ENCODE results near the gene CCDC81.

The CCDC81 gene

DNA sequence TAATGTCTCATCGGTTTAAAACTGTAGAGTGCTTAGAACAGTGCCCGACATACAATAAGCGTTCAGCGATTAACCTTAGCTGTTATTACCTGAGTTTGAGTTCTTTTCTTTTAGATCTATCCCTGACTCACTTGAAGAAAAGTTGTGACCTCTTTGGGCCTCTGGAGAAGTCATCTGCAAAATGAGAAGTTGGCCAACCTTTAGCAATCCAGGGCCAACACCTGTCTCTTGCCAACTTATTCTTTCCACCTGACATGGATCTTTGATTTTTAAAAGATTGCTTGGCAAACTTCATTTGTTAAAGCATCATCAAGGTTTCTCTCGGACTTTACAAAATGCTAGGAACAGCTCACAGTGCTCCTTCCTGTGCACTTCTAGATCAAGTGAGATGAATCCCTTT, 89.3 kb downstream of the CCDC81 start:
- TF ChIP-seq POLR2AphosphoS5 (IDR thresholded peaks at IDR 0.05; ENCODE audit: low read depth, low read length), result no peak
- no peak for TF ChIP-seq TAF1 (IDR thresholded peaks at IDR 0.05; ENCODE audit: borderline replicate concordance, insufficient read depth, low read length)
- TF ChIP-seq FOXP2 (optimal IDR thresholded peaks at IDR 0.05; ENCODE audit: borderline replicate concordance, extremely low read depth, extremely low read length, insufficient read depth), result no peak
- no peak for TF ChIP-seq SIN3A (IDR thresholded peaks at IDR 0.05; ENCODE audit: borderline replicate concordance, insufficient read depth, low read length)
- TF ChIP-seq, protein P1, sequence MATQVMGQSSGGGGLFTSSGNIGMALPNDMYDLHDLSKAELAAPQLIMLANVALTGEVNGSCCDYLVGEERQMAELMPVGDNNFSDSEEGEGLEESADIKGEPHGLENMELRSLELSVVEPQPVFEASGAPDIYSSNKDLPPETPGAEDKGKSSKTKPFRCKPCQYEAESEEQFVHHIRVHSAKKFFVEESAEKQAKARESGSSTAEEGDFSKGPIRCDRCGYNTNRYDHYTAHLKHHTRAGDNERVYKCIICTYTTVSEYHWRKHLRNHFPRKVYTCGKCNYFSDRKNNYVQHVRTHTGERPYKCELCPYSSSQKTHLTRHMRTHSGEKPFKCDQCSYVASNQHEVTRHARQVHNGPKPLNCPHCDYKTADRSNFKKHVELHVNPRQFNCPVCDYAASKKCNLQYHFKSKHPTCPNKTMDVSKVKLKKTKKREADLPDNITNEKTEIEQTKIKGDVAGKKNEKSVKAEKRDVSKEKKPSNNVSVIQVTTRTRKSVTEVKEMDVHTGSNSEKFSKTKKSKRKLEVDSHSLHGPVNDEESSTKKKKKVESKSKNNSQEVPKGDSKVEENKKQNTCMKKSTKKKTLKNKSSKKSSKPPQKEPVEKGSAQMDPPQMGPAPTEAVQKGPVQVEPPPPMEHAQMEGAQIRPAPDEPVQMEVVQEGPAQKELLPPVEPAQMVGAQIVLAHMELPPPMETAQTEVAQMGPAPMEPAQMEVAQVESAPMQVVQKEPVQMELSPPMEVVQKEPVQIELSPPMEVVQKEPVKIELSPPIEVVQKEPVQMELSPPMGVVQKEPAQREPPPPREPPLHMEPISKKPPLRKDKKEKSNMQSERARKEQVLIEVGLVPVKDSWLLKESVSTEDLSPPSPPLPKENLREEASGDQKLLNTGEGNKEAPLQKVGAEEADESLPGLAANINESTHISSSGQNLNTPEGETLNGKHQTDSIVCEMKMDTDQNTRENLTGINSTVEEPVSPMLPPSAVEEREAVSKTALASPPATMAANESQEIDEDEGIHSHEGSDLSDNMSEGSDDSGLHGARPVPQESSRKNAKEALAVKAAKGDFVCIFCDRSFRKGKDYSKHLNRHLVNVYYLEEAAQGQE (IDR thresholded peaks at IDR 0.05; ENCODE audit: insufficient read depth in 1 of 2, low read depth in 2 of 2, low read length in 2 of 2), result no peak

DNA sequence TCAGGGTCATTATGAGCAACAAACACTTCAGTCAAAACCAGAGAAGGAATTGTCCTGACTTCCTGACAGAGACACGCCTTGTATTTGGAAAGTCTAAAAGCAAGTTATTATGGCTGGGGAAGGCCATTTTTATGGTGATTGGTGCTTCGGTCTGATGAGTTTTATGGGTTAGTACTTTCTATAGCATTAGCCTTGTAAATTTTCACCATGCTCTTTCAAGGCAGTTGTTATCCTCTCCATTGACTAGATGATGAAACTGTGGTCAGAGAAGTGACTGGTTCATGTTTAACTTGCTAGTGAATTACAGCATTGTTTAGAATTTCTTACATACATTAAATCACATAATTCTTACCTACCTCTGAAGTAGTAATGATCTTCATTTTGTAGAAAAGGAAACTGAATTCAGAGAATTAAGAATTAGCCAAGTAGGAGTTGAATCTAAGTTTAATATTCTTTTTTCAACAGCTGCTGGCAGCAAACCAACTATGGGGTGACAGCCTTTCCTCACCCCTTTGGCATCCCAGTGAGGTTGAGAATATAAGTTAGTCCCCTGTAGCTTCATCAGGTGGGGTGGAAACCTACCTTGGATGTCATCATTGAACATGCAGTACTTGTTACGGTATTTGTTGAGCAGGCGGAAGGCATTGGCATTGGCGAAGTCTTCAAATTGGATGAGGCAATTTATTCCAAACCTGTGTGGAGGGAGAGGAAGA, 90.0 kb downstream of the CCDC81 start:
- no peak for TF ChIP-seq SIN3A (IDR thresholded peaks at IDR 0.05; ENCODE audit: borderline replicate concordance, insufficient read depth, low read length)
- TF ChIP-seq, protein P1 (IDR thresholded peaks at IDR 0.05; ENCODE audit: insufficient read depth in 1 of 2, low read depth in 2 of 2, low read length in 2 of 2), result no peak
- no peak for TF ChIP-seq FOXP2 (optimal IDR thresholded peaks at IDR 0.05; ENCODE audit: borderline replicate concordance, extremely low read depth, extremely low read length, insufficient read depth)
- no peak for TF ChIP-seq POLR2AphosphoS5 (IDR thresholded peaks at IDR 0.05; ENCODE audit: low read depth, low read length)
- no peak for TF ChIP-seq TAF1 (IDR thresholded peaks at IDR 0.05; ENCODE audit: borderline replicate concordance, insufficient read depth, low read length)

DNA sequence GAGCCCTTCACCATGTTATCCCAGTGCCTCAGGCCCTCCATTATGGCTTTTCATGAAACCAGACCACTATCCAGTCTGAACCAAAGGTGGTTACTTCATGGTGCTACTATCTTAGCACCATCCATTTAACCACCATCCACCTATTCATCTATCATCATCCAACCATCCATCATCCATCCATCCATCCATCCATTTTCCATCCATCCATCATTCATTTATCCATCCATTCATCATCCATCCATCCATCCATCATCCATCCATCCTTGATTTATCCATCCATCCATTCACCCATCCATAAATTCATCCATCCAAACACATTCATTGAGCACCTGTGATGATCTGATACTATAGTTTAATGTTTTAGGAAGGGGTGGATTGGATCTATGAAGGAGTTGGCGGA, 93.5 kb downstream of the CCDC81 start:
- TF ChIP-seq POLR2AphosphoS5 (IDR thresholded peaks at IDR 0.05; ENCODE audit: low read depth, low read length) (no peak), FOXP2 (optimal IDR thresholded peaks at IDR 0.05; ENCODE audit: borderline replicate concordance, extremely low read depth, extremely low read length, insufficient read depth) (no peak), SIN3A (IDR thresholded peaks at IDR 0.05; ENCODE audit: borderline replicate concordance, insufficient read depth, low read length) (no peak), TAF1 (IDR thresholded peaks at IDR 0.05; ENCODE audit: borderline replicate concordance, insufficient read depth, low read length) (no peak)
- TF ChIP-seq, protein P1 (IDR thresholded peaks at IDR 0.05; ENCODE audit: insufficient read depth in 1 of 2, low read depth in 2 of 2, low read length in 2 of 2), result no peak

DNA sequence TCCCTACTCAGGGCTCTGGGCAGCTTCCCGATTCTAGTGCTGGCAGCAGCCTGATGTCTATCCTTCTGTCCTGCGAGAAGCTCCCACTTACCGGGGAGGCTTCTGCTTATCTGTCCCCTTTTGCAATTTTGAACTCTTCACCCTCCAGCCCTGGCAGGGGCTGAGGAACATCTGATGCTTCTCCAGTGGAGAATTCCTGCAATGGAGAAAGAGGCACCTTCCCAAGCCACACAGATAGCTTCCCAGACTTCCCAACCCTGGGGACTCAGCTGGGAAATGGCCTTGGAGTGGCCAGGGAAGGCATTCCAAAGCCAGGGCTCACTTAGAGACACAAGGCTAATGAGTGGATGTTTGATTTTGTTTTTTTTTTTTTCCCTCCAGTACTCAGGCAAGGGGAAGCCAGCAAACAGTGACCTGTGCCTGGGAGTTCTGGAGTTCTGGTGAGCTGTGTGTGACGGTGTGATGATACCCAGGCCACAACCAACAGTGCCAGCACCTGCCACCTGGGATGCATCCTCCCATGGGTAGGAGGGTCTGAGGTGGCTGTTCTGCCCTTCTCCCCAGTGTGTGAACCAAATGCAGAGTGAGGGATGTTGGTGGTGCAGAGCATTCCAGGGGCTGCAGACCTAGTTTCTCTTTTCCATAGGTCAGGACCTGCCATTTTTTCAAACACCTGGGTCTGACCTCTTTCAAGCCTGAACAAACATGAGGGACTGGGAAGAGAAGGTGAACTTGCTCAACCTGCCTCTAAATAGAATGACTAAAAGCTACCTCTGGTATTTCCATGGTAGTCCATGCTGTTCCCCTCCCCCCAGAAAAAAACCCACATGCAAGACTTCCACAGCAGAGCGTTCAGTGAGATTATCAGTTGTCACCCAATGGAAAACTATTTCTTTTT, 95.1 kb downstream of the CCDC81 start:
- TF ChIP-seq POLR2AphosphoS5 (IDR thresholded peaks at IDR 0.05; ENCODE audit: low read depth, low read length), result no peak
- TF ChIP-seq SIN3A (IDR thresholded peaks at IDR 0.05; ENCODE audit: borderline replicate concordance, insufficient read depth, low read length), result no peak
- TF ChIP-seq, protein P1 (IDR thresholded peaks at IDR 0.05; ENCODE audit: insufficient read depth in 1 of 2, low read depth in 2 of 2, low read length in 2 of 2), result no peak
- no peak for TF ChIP-seq TAF1 (IDR thresholded peaks at IDR 0.05; ENCODE audit: borderline replicate concordance, insufficient read depth, low read length)
- no peak for TF ChIP-seq FOXP2 (optimal IDR thresholded peaks at IDR 0.05; ENCODE audit: borderline replicate concordance, extremely low read depth, extremely low read length, insufficient read depth)
